H9 (cell line): ENCODE data around the gene PLSCR4. TPM values are rescaled to one million over a fixed set of nuclear protein-coding genes. Genes with fewer than 3 reads are reported as not detected.

Experiments
- DNase-seq: peaks from one replicate; pipeline ENCODE4 v3.0.0-alpha.2; 2017
- H2AFZ ChIP-seq: one replicate; pipeline ENCODE4 v1.6.1; 2013; ENCODE audit warnings: mild to moderate bottlenecking, low read length, control low read depth, moderate library complexity
- H2AK5ac ChIP-seq: 2 replicates; pipeline ENCODE4 v1.6.1; 2013; ENCODE audit warnings: low read length, control low read depth, mixed read lengths; ENCODE audit not compliant: insufficient read length
- H2BK120ac ChIP-seq: one replicate; pipeline ENCODE4 v1.6.1; 2013; ENCODE audit warnings: low read depth, mild to moderate bottlenecking, low read length, control low read depth, inconsistent platforms; ENCODE audit not compliant: poor library complexity, severe bottlenecking
- H2BK12ac ChIP-seq: 2 replicates; pipeline ENCODE4 v1.6.1; 2013; ENCODE audit warnings: low read length, control low read depth, mixed read lengths, low read depth; ENCODE audit not compliant: insufficient read length
- H2BK15ac ChIP-seq: 2 replicates; pipeline ENCODE4 v1.6.1; 2013; ENCODE audit warnings: low read depth, low read length, control low read depth
- H2BK20ac ChIP-seq: one replicate; pipeline ENCODE4 v1.6.1; 2013; ENCODE audit warnings: low read depth, mild to moderate bottlenecking, low read length, control low read depth, inconsistent platforms; ENCODE audit not compliant: poor library complexity, severe bottlenecking
- H2BK5ac ChIP-seq: 2 replicates; pipeline ENCODE4 v1.6.1; 2013; ENCODE audit warnings: low read length, control low read depth, mixed read lengths; ENCODE audit not compliant: insufficient read length
- H3K14ac ChIP-seq: 2 replicates; pipeline ENCODE4 v1.6.1; 2013; ENCODE audit warnings: low read length, control low read depth; ENCODE audit not compliant: insufficient read depth
- H3K18ac ChIP-seq: 2 replicates; pipeline ENCODE4 v1.6.1; 2013; ENCODE audit warnings: low read depth, mild to moderate bottlenecking, mixed read lengths, low read length, control low read depth; ENCODE audit not compliant: insufficient read length
- H3K23ac ChIP-seq: 2 replicates; pipeline ENCODE4 v1.6.1; 2013; ENCODE audit warnings: low read length, control low read depth, mixed read lengths, low read depth; ENCODE audit not compliant: insufficient read length
- H3K23me2 ChIP-seq: 2 replicates; pipeline ENCODE4 v1.6.1; 2013; ENCODE audit warnings: low read depth, mild to moderate bottlenecking, mixed read lengths, low read length, control low read depth; ENCODE audit not compliant: insufficient read length, poor library complexity, severe bottlenecking
- H3K27ac ChIP-seq: 2 replicates; pipeline ENCODE4 v1.5.1; 2013; ENCODE audit warnings: low read length, control low read depth, mixed read lengths, low read depth; ENCODE audit not compliant: insufficient read length
- H3K27me3 ChIP-seq: 2 replicates; pipeline ENCODE4 v1.6.1; 2013; ENCODE audit warnings: low read length, control low read depth, inconsistent platforms; ENCODE audit not compliant: insufficient read depth
- H3K4ac ChIP-seq: 2 replicates; pipeline ENCODE4 v1.6.1; 2013; ENCODE audit warnings: low read depth, mild to moderate bottlenecking, control low read depth, inconsistent platforms, low read length, moderate library complexity
- H3K4me1 ChIP-seq: 2 replicates; pipeline ENCODE4 v1.6.1; 2013; ENCODE audit warnings: low read length, control low read depth, inconsistent platforms; ENCODE audit not compliant: insufficient read depth
- H3K4me2 ChIP-seq: 2 replicates; pipeline ENCODE4 v1.6.1; 2013; ENCODE audit warnings: low read length, control low read depth, mixed read lengths; ENCODE audit not compliant: insufficient read length, insufficient read depth
- H3K56ac ChIP-seq: 2 replicates; pipeline ENCODE4 v1.6.1; 2013; ENCODE audit warnings: low read depth, mild to moderate bottlenecking, mixed read lengths, low read length, control low read depth; ENCODE audit not compliant: insufficient read length
- H3K79me1 ChIP-seq: 2 replicates; pipeline ENCODE4 v1.6.1; 2013; ENCODE audit warnings: low read depth, mild to moderate bottlenecking, moderate library complexity, low read length, control low read depth, inconsistent platforms; ENCODE audit not compliant: insufficient read depth, poor library complexity, severe bottlenecking
- H3K79me2 ChIP-seq: 2 replicates; pipeline ENCODE4 v1.6.1; 2013; ENCODE audit warnings: low read length, control low read depth, inconsistent platforms; ENCODE audit not compliant: insufficient read depth
- H3K9ac ChIP-seq: 2 replicates; pipeline ENCODE4 v1.6.1; 2013; ENCODE audit warnings: low read length, control low read depth, mixed read lengths; ENCODE audit not compliant: insufficient read length; ENCODE audit errors: extremely low read depth
- H3K9me3 ChIP-seq: one replicate; pipeline ENCODE4 v1.6.1; 2013; ENCODE audit warnings: low read depth, low read length, inconsistent platforms; ENCODE audit not compliant: control insufficient read depth
- H3T11ph ChIP-seq: one replicate; pipeline ENCODE4 v1.6.1; 2013; ENCODE audit warnings: mild to moderate bottlenecking, low read length, control low read depth, inconsistent platforms
- H4K20me1 ChIP-seq: one replicate; pipeline ENCODE4 v1.6.1; 2013; ENCODE audit not compliant: control insufficient read depth, insufficient read length, insufficient read depth
- H4K5ac ChIP-seq: 2 replicates; pipeline ENCODE4 v1.6.1; 2013; ENCODE audit warnings: low read depth, mild to moderate bottlenecking, mixed read lengths, low read length, control low read depth; ENCODE audit not compliant: insufficient read length
- H4K8ac ChIP-seq: replicated peaks from 2 replicates; pipeline ENCODE4 v1.6.1; 2013; ENCODE audit warnings: low read length, control low read depth, mixed read lengths, low read depth; ENCODE audit not compliant: insufficient read length
- H4K91ac ChIP-seq: 2 replicates; pipeline ENCODE4 v1.6.1; 2013; ENCODE audit warnings: low read depth, mild to moderate bottlenecking, moderate library complexity, mixed read lengths, low read length, control low read depth; ENCODE audit not compliant: insufficient read length
- H3K27ac Mint-ChIP-seq, 3 experiments: 2 replicates in 2 of 3; 3 replicates in 1 of 3; pipeline ENCODE4 v1.8.0; 2020 to 2021; ENCODE audit warnings: mixed read lengths in 3 of 3, mild to moderate bottlenecking in 1 of 3, moderate library complexity in 1 of 3
- H3K27me3 Mint-ChIP-seq: 2 replicates; pipeline ENCODE4 v1.8.0; 2021; ENCODE audit warnings: low read depth, mild to moderate bottlenecking, moderate library complexity, mixed read lengths
- H3K36me3 Mint-ChIP-seq, 3 experiments: 2 replicates in 2 of 3; 3 replicates in 1 of 3; pipeline ENCODE4 v1.8.0; 2020 to 2021; ENCODE audit warnings: low read depth in 3 of 3, mixed read lengths in 3 of 3; ENCODE audit not compliant: insufficient read depth in 1 of 3
- H3K4me1 Mint-ChIP-seq, 2 experiments: 2 replicates each; pipeline ENCODE4 v1.8.0; 2020; ENCODE audit warnings: mixed read lengths in 2 of 2
- H3K4me3 Mint-ChIP-seq, 2 experiments: 2 replicates in 1 of 2; 3 replicates in 1 of 2; pipeline ENCODE4 v1.8.0; 2020 to 2021; ENCODE audit warnings: mild to moderate bottlenecking in 2 of 2, mixed read lengths in 2 of 2, moderate library complexity in 1 of 2
- H3K9me3 Mint-ChIP-seq, 2 experiments: 2 replicates in 1 of 2; 3 replicates in 1 of 2; pipeline ENCODE4 v1.8.0; 2020; ENCODE audit warnings: mild to moderate bottlenecking in 2 of 2, mixed read lengths in 2 of 2, moderate library complexity in 1 of 2
- CTCF ChIP-seq: fragments of 200-600 bp; sonication (generic); conservative IDR thresholded peaks from 3 replicates; pipeline ENCODE4 v1.8.0; 2021; ENCODE audit warnings: antibody characterized with exemption, mild to moderate bottlenecking
- WGBS: extraction: QIAGEN DNeasy Blood & Tissue Kit; methylation state at CpG from one replicate; pipeline ENCODE4 v1.1.7; 2013; ENCODE audit warnings: missing lambda C conversion rate, low lambda C conversion rate, mixed read lengths; ENCODE audit not compliant: insufficient read length; ENCODE audit errors: extremely low coverage; 5-methylcytosine and 5-hydroxymethylcytosine counted together
- total RNA-seq: library from RNA; stranded (reverse); gene quantifications from 2 replicates; pipeline ENCODE4 v1.2.1, GENCODE V29; 2021

PLSCR4 gene
- total RNA-seq, 1 experiment from 2014 or later = 1.2 TPM

DNA sequence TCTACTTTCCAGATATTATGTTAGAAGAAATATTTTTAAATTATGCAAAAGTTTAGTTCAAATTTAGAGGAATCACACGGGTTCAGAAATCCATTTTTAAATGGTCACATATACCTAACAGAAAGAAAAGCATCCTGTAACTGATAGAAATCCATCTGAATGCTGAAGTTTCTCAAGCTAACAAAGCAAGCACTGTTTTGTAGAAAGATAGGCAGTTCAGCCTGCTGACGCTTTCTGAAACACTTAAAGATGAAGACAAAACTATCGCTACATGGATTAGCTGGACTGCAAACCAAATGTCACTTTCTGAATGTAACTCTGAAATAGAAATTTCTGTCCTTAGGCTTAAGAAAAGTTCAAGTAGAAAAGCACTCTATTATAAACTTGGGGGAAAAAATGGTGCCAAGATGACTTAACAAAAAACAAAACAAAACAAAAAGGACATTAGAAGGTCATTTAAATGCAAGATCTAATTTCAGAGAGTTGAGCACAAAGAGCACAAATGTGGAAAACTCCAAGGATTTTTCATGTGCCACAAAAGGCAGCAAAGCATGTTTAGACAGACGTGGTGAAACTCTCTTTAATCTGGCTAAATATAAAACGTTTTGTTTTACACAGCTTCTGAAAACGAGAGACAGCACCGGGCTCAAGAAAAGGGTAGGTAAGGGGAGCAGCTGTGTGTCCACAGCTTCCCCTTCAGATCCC, 91.1 kb downstream of the PLSCR4 start:
- Histone ChIP-seq H3K27ac (peak overlapping the region; percentile 49), H2BK12ac (no peak overlapping the region), H3K9me3 (no peaks in the 10 kb centered on the region), H3K27me3 (no peaks in the 10 kb centered on the region), H4K5ac (no peak overlapping the region), H3K56ac (no peak overlapping the region), H3K79me1 (no peaks in the 10 kb centered on the region), H4K91ac (no peak overlapping the region), H4K20me1 (no peaks in the 10 kb centered on the region), H3K14ac (no peak overlapping the region), H3K23me2 (no peaks in the 10 kb centered on the region), H3K4me2 (peak overlapping the region; percentile 78), H2BK15ac (no peak overlapping the region), H3K18ac (no peak overlapping the region), H2BK20ac (no peak overlapping the region), H3K79me2 (no peaks in the 10 kb centered on the region; the same call in 1 of the 2 replicates), H3K4me1 (peaks cover under 1% of the 10 kb centered on the region; the same call in 1 of the 2 replicates), H3K9ac (peak overlapping the region; percentile 63), H2BK5ac (no peak overlapping the region), H2BK120ac (no peak overlapping the region), H3K4ac (no peak overlapping the region), H2AFZ (no peak overlapping the region), H3T11ph (no peak overlapping the region), H2AK5ac (no peak overlapping the region), H3K23ac (no peak overlapping the region), H4K8ac (no peak overlapping the region)
- no peak for DNase-seq
- no CpG with 5 or more reads among the region's 7 CpGs for WGBS
- Mint-ChIP-seq H3K4me3 (peak overlapping the region; percentile 80 to 88), H3K4me1 (peaks cover 21 to 39% of the 10 kb centered on the region in 2 experiments), H3K9me3 (no peaks in the 10 kb centered on the region), H3K27ac (peak overlapping the region; percentile 83 to 93 (median 92)), H3K27me3 (peaks cover 16% of the 10 kb centered on the region), H3K36me3 (no peaks in the 10 kb centered on the region; a peak in 1 of 7 replicates)
- no peak; the same call in 2 of the 3 replicates for TF ChIP-seq CTCF
